ENCODE measurements around the gene DAGLA.

- TF ChIP-seq CTCF (conservative IDR thresholded peaks at IDR 0.05) (no peak), EZH2 (IDR thresholded peaks at IDR 0.05; ENCODE audit: low read depth) (no peak)
Observed at GRCh38 chr11:61768376-61769076, 88.3 kb downstream of the DAGLA start.

All from PC-9 (cell line).